CD14-positive monocyte (primary cell): Measurements from ENCODE around the gene EME2. TPM values are rescaled to one million over a fixed set of nuclear protein-coding genes. Genes with fewer than 3 reads are reported as not detected.

Source experiments
- DNase-seq, 3 donors: peaks; one replicate each; pipeline ENCODE4 v3.0.0-alpha.2; 2011 to 2022
- H2AFZ ChIP-seq: 2 replicates; pipeline ENCODE4 v1.6.0; 2012; ENCODE audit warnings: mild to moderate bottlenecking, low read depth, low read length, inconsistent platforms; ENCODE audit not compliant: insufficient read depth, poor library complexity, severe bottlenecking
- H3K27ac ChIP-seq, 2 donors: 1 replicate in 1 of 2; 2 replicates in 1 of 2; pipeline ENCODE4 v1.5.1; 2012 to 2013; ENCODE audit warnings: low read length in 2 of 2, control low read depth in 1 of 2, inconsistent platforms in 1 of 2, low read depth in 1 of 2, mild to moderate bottlenecking in 1 of 2
- H3K27me3 ChIP-seq, 2 donors: one replicate each; pipeline versions ENCODE4 v1.6.0 to v1.6.1; 2011 to 2013; ENCODE audit warnings: low read length in 2 of 2; ENCODE audit not compliant: control insufficient read depth in 2 of 2, insufficient read depth in 2 of 2
- H3K36me3 ChIP-seq, 2 donors: replicated peaks in 1 of 2; 1 replicate in 1 of 2; 2 replicates in 1 of 2; pipeline versions ENCODE4 v1.5.1 to v1.6.1; 2012 to 2013; ENCODE audit warnings: low read length in 2 of 2, control low read depth in 1 of 2, inconsistent platforms in 1 of 2, mild to moderate bottlenecking in 1 of 2; ENCODE audit not compliant: insufficient read depth in 2 of 2, control insufficient read depth in 1 of 2
- H3K4me1 ChIP-seq, 2 donors: 1 replicate in 1 of 2; 2 replicates in 1 of 2; pipeline versions ENCODE4 v1.5.1 to v1.6.1; 2012 to 2013; ENCODE audit warnings: low read length in 2 of 2, control low read depth in 1 of 2, inconsistent platforms in 1 of 2, mild to moderate bottlenecking in 1 of 2, moderate library complexity in 1 of 2; ENCODE audit not compliant: insufficient read depth in 2 of 2, control insufficient read depth in 1 of 2
- H3K4me2 ChIP-seq: replicated peaks from 2 replicates; pipeline ENCODE3; 2012; ENCODE audit warnings: low read length, moderate library complexity, mild to moderate bottlenecking; ENCODE audit not compliant: poor library complexity, severe bottlenecking; ENCODE audit errors: extremely low read depth
- H3K4me3 ChIP-seq, 3 experiments: fragments of 200-600 bp in 1 of 3; sonication (generic) in 1 of 3; replicated peaks in 1 of 3; 1 replicate in 2 of 3; 2 replicates in 1 of 3; pipeline ENCODE4 v1.5.1; 2011 to 2013; ENCODE audit warnings: low read length in 3 of 3, mild to moderate bottlenecking in 3 of 3, control low read depth in 2 of 3, low read depth in 2 of 3, inconsistent platforms in 1 of 3, moderate library complexity in 1 of 3
- H3K79me2 ChIP-seq: 2 replicates; pipeline ENCODE4 v1.6.0; 2012; ENCODE audit warnings: mild to moderate bottlenecking, control low read depth, inconsistent platforms, low read length, moderate library complexity; ENCODE audit not compliant: insufficient read depth
- H3K9ac ChIP-seq: 2 replicates; pipeline ENCODE4 v1.6.0; 2017; ENCODE audit warnings: low read length, mild to moderate bottlenecking; ENCODE audit not compliant: insufficient read depth, poor library complexity, severe bottlenecking
- H3K9me3 ChIP-seq, 2 donors: replicated peaks in 1 of 2; 1 replicate in 1 of 2; 2 replicates in 1 of 2; pipeline versions ENCODE4 v1.5.1 to v1.6.1; 2012 to 2013; ENCODE audit warnings: low read length in 2 of 2, control low read depth in 1 of 2; ENCODE audit not compliant: control insufficient read depth in 1 of 2, insufficient read depth in 1 of 2
- H4K20me1 ChIP-seq: 2 replicates; pipeline ENCODE4 v1.6.0; 2012; ENCODE audit warnings: mild to moderate bottlenecking, low read length, control low read depth, moderate library complexity; ENCODE audit not compliant: insufficient read depth
- H3K27ac Mint-ChIP-seq, 7 donors: one replicate each; pipeline ENCODE4 v1.8.0; 2020; ENCODE audit warnings: mild to moderate bottlenecking in 7 of 7, mixed read lengths in 7 of 7, moderate library complexity in 6 of 7, inconsistent platforms in 2 of 7
- H3K27me3 Mint-ChIP-seq, 3 donors: one replicate each; pipeline ENCODE4 v1.8.0; 2021 to 2022; ENCODE audit warnings: low read depth in 3 of 3, mild to moderate bottlenecking in 3 of 3, mixed read lengths in 3 of 3, moderate library complexity in 3 of 3, inconsistent platforms in 1 of 3
- H3K36me3 Mint-ChIP-seq, 2 donors: one replicate each; pipeline ENCODE4 v1.8.0; 2020; ENCODE audit warnings: mixed read lengths in 2 of 2, inconsistent platforms in 1 of 2, mild to moderate bottlenecking in 1 of 2
- H3K4me1 Mint-ChIP-seq: one replicate; pipeline ENCODE4 v1.8.0; 2020; ENCODE audit warnings: mild to moderate bottlenecking, mixed read lengths
- H3K4me3 Mint-ChIP-seq, 2 donors: one replicate each; pipeline ENCODE4 v1.8.0; 2020; ENCODE audit warnings: mild to moderate bottlenecking in 2 of 2, mixed read lengths in 2 of 2, moderate library complexity in 1 of 2
- H3K9me3 Mint-ChIP-seq, 7 donors: one replicate each; pipeline ENCODE4 v1.8.0; 2020 to 2022; ENCODE audit warnings: mixed read lengths in 7 of 7, mild to moderate bottlenecking in 6 of 7, moderate library complexity in 6 of 7, inconsistent platforms in 2 of 7
- CTCF ChIP-seq: fragments of 200-600 bp; IDR thresholded peaks from one replicate; pipeline ENCODE4 v1.8.0; 2022; ENCODE audit warnings: antibody characterized with exemption, mild to moderate bottlenecking
- WGBS: methylation state at CpG from one replicate; pipeline ENCODE4 v1.1.5; 2013; ENCODE audit warnings: missing lambda C conversion rate; ENCODE audit not compliant: insufficient coverage; 5-methylcytosine and 5-hydroxymethylcytosine counted together
- intact Hi-C, 2 donors: fragments of 100-400 bp; cut with micrococcal nuclease; formaldehyde crosslinking; loops; one replicate each; pipeline versions ENCODE4 v1.15.0 to v1.15.1; 2023
- polyA plus RNA-seq, 3 donors: library from polyadenylated mRNA; depleted of rRNA in 1 of 3; unstranded in 2 of 3; stranded (reverse) in 1 of 3; fragments of 300-500 nt in 2 of 3; fragments of >200 nt in 1 of 3; fragmentation: Illumina TruSeq in 2 of 3; gene quantifications; 1 replicate in 2 of 3; 2 replicates in 1 of 3; pipeline ENCODE4 v1.2.3, GENCODE V29; 2012 to 2021

EME2 gene
- polyA plus RNA-seq, 3 donors = 0.26 to 36.6 (median 0.48) TPM

DNA sequence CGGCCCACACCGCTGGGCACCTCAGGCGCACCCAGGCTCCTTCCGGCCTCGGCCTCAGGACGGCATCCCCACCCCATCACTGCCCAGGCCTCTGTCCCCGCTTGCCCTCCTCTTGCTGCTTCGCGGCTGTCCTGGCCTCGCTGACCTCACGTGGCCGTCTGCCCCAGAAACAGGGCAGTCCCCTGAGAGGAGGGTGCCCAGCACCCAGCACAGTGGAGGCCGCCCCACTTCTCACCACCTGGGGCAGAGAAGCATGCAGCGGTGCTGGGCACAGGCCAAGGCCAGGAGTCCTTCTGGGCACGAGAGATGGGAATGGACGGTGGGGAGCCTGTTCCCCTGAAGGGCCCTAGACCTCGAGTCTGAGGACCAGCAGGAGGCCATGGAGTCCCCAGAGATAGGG lies 45.1 kb downstream of the EME2 start:
- intact Hi-C loops = no loop called here
- H3K36me3 ChIP-seq = peaks cover 81 to 95% of the 10 kb centered on the region in 2 donors
- no peaks in the 10 kb centered on the region for H3K9me3 ChIP-seq
- no peak overlapping the region for H3K4me2 ChIP-seq
- H3K4me1 Mint-ChIP-seq = no peaks in the 10 kb centered on the region
- no peak for TF ChIP-seq CTCF
- no peak overlapping the region for H3K4me3 Mint-ChIP-seq
- no peak overlapping the region for H3K9ac ChIP-seq
- no peak for DNase-seq
- peaks cover 56% of the 10 kb centered on the region for H4K20me1 ChIP-seq
- H3K9me3 Mint-ChIP-seq = no peaks in the 10 kb centered on the region
- no peaks in the 10 kb centered on the region for H3K4me1 ChIP-seq
- H3K36me3 Mint-ChIP-seq = peaks cover 56 to 94% of the 10 kb centered on the region in 2 donors
- H3K27me3 Mint-ChIP-seq = no peaks in the 10 kb centered on the region
- 97% methylated on average over 14 of the region's 17 CpGs for WGBS
- peaks cover 8% of the 10 kb centered on the region for H3K79me2 ChIP-seq
- H2AFZ ChIP-seq = no peak overlapping the region
- H3K27me3 ChIP-seq = no peaks in the 10 kb centered on the region
- no peak overlapping the region for H3K4me3 ChIP-seq
- no peak overlapping the region for H3K27ac ChIP-seq
- H3K27ac Mint-ChIP-seq = peak overlapping the region in 1 of 7 donors; percentile 48

DNA sequence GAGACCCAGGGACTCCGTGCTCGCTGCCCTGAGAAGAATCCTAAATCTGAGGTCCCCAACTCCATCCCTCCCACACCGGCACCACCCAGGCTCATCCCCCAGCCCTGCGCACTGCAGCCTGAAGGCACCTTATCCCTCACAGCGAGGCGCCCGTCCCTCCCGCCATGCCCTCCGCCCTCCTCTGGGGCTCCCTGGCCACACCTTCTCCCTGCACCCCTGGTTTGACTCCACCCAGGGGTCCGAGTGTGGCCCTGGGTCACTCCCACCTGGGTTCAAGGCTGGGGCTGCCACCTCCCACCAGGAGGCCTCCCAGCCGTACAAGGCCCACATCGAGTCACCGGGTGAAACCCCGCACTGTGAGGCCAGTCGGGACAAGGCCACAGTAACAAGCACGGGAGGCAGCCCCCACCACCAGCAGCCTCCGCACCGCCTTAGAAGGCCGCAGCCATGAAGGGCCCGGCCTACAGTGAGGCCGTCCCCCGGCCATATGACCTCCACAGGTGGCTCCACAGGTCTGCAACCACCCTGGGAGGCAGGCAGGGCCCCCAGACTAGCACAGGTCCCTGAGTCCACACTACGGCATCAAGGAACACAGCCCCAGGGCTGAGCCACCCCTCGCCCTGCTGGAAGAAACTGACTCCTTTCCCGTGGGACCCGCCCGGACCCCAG lies 45.7 kb downstream of the EME2 start:
- Mint-ChIP-seq H3K27ac (no peak overlapping the region), H3K4me3 (no peak overlapping the region), H3K36me3 (peaks cover 54 to 92% of the 10 kb centered on the region in 2 donors), H3K9me3 (no peaks in the 10 kb centered on the region), H3K27me3 (no peaks in the 10 kb centered on the region), H3K4me1 (no peaks in the 10 kb centered on the region)
- Histone ChIP-seq H2AFZ (no peak overlapping the region), H3K27ac (no peak overlapping the region), H3K9me3 (no peaks in the 10 kb centered on the region), H4K20me1 (peaks cover 54% of the 10 kb centered on the region), H3K4me3 (no peak overlapping the region), H3K79me2 (peaks cover 11% of the 10 kb centered on the region), H3K4me2 (no peak overlapping the region), H3K27me3 (no peaks in the 10 kb centered on the region), H3K36me3 (peaks cover 79 to 93% of the 10 kb centered on the region in 2 donors), H3K9ac (no peak overlapping the region), H3K4me1 (no peaks in the 10 kb centered on the region)
- intact Hi-C loops = no loop called here
- 98% methylated on average over 27 of the region's 27 CpGs for WGBS
- no peak for TF ChIP-seq CTCF
- DNase-seq = no peak
